ELR (cell line): Measurements from ENCODE around the gene KRT34.
"Not testable (repeated sequence)": the region's sequence is repeated elsewhere in the genome, so short reads cannot be mapped to it uniquely, and the experiment has no call there.

ENCODE experiments used
- DNase-seq: peaks from one replicate; pipeline ENCODE4 v3.0.0-alpha.2; 2015; ENCODE audit warnings: low read depth

Gene KRT34

DNA sequence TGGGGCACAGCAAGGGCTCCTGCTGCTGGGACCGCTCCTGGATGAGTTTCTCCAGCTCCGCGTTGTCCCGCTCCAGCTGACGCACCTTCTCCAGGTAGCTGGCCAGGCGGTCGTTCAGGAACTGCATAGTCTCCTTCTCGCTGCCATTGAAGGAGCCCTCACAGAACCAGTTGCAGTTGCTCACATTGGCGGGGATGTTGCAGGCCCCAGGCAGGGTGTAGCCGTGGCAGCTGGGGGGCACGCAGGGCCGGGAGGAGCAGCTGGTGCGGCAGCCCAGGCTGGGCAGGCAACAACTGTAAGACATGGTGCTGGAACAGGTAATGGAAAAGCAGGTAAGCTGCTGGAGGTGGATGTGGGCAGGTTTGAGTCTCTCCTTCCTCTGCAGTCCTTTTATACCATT lies at the start of gene KRT34:
Gene KRT34 (minus strand): TSS at position 364 of the 400 bp plus-strand sequence. CDS start 60 bp downstream, at position 304.
- DNase-seq = not testable (repeated sequence)

DNA sequence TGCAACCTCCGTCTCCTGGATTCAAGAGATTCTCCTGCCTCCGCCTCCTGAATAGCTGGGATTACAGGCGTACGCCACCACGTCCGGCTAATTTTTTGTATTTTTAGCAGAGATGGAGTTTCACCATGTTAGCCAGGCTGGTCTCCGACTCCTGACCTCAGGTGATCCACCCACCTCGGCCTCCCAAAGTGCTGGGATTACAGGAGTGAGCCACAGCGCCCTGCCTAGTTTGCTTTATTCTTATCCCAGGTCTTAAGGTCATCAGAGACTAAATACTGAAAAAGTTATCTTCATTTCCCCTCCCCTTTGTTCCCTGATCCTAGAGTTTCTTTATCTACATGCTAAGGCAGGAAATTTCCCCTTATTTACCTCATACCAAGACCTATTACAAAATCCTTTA lies 48.3 kb upstream of the KRT34 start:
- not testable (repeated sequence) for DNase-seq

DNA sequence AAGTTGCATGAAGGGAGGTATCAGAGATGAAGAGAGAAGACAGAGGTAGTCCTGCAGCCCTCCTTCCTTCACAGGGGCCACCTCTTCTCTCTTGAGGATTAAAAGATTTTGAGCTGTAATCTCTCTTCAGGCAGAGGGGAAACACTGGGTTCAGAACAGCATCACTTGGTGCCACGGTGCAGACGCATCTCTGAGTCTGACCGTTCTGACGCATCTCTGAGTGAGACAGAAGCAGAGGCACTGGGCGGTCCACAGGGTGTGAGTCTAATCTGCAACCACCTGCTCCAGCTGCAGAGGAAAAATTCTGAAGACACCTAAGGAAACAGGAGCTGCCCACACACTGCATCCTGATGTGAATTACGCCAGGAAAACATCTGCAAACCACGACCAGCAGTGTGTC lies 47.6 kb upstream of the KRT34 start:
- DNase-seq = peak; percentile 52

DNA sequence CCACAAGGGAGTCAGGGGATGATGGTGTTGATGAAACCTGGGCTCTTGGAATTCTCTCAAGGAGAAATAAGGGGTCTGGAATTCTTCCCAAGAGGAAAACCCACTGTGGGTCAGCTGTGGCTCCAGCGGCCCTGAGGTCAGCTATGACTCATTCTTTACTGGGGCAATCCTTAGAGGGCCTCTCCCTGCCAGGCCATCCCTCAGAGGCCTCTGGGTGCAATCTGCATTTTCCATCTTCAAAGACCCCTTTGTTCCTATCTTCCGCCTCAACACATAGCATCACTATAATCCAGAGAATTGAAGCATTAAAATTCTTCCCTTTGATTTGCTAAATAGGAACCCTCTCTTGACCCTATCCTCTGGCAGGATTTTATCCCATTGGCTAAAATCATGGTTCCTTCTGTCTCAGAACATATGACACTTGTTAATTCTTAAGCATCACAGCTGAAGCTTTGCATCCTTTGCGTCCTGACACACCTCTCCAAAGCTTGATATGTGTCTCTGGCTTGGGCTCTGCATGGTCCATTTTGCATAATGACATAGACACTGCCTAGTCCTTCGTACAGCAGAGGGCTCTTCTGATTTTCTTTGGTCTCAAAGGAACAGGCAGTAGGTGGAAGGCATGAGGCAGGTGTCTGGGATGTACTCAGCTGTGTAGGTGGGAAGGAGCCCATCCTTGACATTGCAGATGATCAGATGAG lies 46.6 kb upstream of the KRT34 start:
- peak; percentile 66 for DNase-seq

DNA sequence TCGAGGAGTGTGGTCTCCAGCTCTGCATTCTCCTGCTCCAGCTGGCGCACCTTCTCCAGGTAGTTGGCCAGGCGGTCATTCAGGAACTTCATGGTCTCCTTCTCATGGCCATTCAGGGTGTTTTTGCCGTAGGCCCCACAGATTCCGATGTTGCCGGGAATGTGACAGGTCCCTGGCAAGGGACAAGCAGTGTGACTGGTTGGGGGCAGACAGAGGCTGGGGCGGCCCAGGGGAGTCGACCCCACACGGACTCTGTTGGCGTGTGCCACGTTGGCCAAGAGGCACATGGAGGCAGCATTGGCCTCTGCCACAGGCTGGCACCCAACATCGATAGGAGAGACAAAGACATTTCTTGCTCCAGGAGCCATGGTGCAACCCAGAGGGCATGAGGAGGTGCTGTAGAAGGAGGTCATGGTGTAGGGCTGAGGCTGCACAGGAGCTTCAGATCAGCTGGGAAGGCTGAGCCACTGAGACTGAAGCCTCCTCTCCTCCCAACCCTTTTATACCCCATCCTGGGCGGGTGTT lies 42.1 kb upstream of the KRT34 start, which contains the start of gene KRT37:
Gene KRT37 (minus strand): TSS at position 475 of the 525 bp plus-strand sequence. CDS start 62 bp downstream, at position 413.
- no peak for DNase-seq

DNA sequence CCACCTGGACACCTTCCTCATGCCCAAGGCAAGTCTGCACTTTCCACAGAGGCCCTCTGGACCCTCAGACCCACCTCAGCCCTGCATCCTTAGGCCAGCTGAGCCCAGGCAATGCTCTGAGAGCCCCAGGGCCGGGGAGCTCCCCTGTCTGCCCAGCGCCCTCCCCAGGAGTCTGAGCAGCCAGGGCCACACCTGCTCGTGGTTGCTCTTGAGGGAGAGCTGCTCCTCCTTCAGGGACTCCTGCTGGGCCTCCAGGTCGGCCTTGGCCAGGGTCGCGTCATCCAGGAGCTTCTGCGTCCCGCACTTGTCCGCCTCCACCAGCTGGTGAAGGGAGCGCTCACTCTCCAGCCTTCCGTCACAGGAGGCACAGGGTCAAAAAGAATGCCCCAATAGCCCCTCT lies 40.5 kb upstream of the KRT34 start:
- not testable (repeated sequence) for DNase-seq

DNA sequence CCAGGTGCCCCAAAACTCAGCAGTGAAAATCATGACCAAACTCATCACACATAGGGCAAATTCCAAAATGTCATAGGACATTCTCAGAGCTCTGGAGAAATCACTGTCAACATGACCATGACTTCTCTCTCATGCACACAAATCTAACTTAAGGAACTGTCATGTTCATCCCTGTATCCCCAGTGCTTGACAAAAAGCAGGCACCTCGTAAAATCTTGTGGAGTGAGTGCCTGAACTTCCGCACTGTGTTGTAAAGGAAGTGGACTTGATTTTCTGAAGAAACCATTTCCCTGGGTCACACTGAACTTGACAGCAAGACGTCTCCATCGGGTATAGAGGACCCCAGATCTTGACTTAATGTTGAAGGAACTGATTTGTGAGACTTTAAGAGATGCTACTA lies 39.5 kb upstream of the KRT34 start:
- DNase-seq = no peak

DNA sequence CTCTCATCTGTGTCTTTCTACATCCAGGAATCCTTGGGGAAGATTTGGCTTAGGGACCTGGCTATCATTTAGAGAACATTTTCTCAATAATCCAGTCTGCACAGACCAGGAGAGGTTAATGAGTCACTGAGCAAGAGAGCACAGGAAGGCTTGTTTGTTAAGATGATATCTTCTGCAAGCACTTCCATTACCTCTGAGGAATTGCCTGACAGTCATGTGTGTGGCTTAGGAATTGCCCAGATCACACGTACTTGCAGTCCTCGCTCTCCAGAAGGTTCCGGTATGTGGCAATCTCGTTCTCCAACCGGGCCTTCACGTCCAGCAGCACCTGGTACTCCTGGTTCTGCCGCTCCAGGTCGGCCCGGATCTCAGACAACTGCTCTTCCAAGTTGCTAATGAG lies 39.0 kb upstream of the KRT34 start:
- peak; percentile 72 for DNase-seq

DNA sequence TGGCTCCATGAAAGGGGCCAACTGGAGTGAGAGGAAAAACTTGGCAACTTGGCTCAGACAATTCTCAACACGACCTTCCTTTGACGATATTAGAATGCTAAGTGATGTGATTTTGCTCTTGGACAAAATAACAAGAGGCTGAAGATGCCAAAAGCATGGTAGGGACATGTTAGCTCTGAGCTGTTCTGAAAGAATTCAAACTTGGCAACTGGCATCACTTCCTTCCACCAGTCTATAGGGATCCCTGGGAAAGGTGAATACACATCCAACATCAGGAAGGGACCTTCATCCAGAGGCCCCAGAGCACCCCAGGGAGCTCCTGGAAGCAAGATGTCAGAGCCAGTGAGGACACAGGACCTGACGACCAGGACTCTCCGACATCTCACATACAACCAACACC lies 38.0 kb upstream of the KRT34 start:
- peak; percentile 35 for DNase-seq

DNA sequence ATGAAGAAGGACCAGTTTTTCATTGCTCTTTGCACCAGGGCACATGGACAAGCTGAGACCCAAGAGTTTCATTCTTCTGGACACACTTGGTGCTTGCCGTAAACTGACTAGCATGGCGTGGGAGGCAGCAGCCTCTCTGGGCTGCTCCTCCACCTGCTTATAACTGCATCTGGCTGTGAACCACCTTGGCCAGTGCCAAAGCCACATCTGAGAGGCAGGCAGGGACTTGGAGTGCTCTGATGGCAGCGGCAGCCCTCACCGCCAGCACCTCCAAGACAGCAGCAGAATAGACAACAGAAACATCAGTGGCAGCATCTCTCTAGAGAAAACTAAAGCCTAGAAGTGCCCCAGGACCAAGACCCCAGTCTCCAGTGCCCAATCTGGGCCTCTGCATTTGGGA lies 37.6 kb upstream of the KRT34 start:
- DNase-seq = no peak

DNA sequence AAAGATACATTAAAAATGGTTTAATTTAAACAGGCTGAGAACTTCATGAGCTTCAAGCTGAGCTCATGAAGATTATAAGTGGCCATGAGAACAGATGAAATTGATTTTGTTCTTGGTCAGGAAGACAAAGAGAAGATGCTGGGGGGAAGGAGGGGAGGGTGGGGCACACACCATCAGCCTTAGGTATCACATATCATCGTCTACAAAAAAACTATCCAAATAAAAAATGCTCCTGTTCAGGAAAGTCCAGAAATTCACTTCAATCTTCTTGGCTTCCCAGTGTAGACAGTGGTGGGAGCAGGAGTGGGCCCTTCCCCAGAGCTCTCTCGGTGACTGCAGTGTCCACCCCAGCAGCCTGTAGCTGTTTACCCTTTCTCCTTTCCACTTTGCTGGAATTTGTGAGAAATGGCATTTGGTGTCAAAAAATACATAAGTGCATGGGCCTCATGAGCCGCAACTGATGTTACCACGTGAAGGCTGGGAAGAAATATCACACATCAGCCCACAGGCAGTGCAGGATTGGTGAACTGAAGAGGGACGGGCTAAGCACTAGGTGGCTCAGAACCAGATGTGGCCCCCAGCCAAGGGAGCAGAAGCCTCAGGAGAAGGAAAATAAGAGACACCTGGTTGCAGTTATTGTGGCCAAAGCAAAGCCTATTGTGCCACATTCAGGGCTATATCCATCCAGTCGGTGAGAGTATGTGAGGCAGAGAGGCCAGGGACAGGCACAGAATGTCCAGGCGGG lies 36.2 kb upstream of the KRT34 start:
- no peak for DNase-seq

DNA sequence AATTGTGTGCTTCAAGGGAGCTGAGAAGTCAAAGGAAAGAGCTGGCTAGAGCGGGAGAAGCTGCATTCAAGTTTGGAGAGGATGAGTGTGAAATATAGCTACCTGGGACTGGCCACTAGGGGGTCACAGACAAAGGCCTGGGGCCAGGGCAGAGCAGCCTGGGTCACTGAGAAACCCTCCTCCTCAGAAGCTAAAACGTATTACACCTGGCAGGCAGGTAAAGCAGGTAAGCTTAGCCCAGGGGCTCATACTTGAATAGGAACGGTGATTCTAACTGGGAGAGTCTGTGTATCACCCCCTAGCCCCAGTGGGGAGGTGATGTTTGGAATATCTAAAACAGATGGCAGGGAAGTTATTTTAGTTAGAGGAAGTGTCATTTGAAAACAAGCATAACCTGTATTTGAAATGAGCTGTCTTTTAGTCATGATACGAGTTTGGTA lies 35.5 kb upstream of the KRT34 start:
- peak; percentile 28 for DNase-seq

DNA sequence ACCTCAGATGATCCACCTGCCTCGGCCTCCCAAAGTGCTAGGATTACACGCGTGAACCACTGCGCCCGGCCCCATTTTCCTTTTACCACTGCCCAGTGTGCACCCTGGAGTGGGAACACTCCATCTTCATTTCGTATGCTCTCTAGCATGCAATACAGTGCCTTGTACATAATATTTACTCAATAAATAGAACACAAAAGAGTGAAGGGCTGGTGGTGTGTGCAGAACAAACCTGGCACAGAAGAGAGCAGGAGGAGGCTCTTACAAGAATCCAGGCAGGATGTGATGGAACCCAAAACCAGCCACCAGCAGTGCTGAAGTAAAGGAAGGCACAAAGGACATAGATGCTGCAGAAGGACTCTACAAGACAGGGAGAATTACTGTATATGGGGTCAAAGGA lies 35.0 kb upstream of the KRT34 start:
- no peak for DNase-seq

DNA sequence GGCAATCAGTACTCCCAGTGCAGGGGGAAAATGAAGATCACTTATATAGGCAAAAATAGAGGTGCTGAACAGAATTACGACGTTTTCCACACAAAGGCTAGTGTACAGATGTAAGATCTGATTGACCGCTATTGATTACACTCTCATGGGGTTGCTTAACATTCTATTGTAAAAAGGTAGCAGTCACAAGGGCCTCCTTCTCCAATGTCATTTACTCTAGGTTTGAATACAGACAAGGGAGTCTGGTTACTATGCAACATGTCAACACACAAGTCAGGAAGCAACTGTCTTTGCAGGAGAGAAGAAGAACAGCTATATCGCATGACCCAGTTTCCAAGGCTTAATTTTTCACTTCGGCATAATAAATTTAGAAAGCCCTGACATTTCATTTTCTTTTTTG lies 34.4 kb upstream of the KRT34 start:
- DNase-seq = no peak

DNA sequence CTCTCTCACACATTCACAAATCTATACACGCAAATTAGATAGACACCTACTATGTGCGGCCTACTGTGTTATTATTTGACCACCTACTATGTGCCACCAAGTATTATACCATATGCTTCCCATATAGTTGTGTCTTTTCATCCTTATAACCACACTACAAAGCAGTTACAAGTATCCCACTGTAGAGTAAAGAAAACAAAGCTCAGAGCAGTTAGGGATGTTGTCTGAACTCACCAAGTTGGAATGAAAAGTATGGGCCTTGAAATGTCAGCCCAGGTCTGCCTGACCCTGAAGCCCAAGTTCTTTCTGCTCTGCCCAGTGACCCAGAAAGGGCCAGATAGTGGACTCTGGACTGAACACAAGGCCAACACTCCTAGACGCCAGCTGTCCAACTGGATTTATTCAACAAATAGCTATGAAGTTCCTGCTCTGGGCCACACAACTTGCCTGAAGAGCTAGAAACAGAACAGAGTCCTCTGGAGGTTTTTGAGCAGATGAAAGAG lies 33.8 kb upstream of the KRT34 start:
- DNase-seq = peak; percentile 25

DNA sequence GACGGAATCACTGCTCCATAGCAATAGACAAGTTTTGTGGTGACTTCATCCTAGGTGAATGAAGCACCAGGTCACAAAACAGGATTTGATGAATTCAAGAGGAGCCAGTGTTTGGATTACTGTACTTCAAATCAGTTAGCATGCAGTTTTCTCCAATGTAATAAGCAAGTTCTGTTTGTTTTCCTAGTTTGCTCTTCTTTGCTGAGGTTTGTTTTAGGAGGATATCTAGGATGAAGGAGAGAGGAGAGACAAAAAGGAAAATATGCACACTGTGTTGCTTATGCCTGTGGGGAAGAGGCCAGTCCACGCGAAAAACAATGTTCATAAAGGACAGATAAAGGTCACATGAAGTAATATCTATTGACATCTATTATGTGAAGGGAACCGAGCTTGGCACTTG lies 33.3 kb upstream of the KRT34 start:
- DNase-seq = no peak

DNA sequence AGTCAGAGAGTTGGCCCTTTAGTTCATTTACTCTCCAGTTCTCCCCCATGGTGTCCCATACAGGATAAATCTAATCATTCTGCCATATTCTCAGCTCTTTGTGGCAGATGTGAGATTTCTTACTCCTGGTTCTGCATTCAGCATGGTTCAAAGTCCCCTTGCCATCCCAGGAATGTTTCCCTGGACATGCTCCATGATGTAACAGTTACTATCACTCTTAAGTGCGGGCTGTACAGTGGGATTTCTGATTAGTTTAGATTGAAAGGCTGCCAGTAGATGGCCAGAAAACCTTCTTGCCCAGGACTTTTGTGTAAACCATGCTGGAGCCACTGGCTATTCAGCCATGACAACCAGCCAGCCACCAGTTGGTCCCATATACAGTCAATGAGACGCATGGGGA lies 31.9 kb upstream of the KRT34 start:
- no peak for DNase-seq

DNA sequence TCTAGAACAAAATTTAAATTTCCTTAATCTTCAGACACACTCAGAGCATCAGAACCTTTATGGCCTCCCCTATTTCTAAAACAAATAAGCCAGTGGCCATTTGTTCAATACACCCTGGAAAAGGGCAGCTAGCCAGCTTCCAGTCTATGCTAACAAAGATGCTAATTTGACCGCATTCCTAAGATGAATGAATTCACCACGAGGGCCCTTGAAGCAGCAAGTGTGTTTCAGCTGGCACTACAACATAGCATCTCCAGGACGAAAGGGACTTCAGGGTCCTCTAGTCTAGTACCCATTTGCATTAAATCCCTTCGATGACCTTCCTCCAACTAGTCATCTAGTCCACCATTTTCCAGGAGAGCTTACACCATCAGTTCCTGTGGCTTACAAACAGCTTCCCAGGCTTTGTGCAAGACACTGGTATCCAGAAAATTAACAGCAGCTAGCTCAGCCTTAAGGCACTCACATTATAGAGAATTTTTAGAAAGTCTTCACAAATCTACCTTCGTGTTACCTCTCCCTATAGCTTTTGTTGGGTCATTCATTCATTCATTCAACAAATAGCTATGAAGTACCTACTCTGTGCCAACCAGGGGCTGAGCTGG lies 31.3 kb upstream of the KRT34 start:
- DNase-seq = no peak

DNA sequence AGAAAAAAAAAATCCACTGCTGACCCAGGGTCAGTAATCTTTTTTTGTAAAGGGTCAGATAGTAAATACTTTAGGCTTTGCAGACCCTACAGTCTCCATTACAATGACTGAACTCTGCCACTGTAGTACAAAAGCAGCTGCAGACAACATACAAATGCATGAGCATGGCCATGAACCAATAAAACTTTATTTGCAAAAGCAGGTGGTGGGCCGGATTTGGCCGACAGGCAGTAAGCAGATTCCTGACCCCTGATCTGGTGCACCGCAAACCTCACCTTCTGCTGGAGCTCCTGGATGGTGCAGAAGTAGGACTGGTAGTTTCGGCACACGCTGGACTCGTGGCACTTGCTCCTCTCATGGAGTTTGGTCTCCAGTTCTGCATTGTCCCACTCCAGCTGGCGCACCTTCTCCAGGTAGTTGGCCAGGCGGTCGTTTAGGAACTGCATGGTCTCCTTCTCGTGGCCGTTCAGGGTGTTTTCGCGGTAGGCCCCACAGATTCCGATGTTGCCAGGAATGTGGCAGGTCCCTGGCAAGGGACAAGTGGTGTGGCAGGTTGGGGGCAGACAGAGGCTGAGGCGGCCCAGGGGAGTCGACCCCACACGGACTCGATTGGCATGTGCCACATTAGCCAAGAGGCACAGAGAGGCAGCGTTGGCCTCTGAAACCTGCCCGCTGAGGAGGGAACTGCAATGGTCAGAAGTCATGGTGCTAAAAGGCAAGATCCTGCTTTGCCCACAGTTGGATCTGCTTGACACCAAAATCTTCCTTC lies 29.1 kb upstream of the KRT34 start:
- DNase-seq = no peak

DNA sequence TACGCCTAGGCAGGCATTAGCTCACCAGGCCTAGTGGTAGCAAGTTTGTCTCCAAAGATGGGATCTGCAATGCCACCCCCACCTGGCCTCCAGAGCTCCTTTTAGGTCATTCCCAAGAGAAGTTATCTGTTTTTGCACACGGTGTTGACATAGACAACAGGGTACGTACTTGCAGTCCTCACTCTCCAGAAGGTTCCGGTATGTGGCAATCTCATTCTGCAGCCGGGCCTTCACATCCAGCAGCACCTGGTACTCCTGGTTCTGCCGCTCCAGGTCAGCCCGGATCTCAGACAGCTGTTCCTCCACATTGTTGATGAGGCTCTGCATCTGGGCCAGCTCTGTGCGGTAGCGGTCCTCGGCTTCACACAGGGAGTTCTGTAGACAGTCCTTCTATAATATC lies 25.1 kb upstream of the KRT34 start:
- DNase-seq = no peak

DNA sequence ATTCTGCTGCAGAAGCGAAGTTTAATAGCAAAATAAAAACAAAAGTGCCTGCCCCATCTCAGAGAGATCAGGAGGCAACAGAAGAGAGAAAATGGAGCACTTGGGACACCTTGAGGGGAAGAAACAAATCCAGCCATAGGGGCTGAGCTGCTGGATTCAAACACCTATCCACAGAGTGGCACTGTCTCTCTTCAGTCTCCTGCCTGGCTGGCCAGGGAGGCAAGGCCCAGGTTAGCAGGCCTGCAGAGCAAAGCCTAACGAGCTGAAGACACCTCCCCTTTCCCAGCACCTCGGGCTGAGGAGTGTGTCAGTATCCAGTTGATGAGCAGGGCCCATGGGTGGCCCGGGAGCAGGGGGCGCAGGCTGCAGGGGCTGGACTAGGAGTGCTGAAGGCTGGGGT lies 24.1 kb upstream of the KRT34 start:
- DNase-seq = no peak
